Esophagus muscularis mucosa (tissue), 4 donors: ENCODE results near the gene DMXL1. TPM values are rescaled to one million over a fixed set of nuclear protein-coding genes. Genes with fewer than 3 reads are reported as not detected.
A peak's percentile ranks its signal among the peaks of the same experiment; 100 is the strongest.
"Not testable (repeated sequence)": the region's sequence is repeated elsewhere in the genome, so short reads cannot be mapped to it uniquely, and the experiment has no call there.

Experiments
- DNase-seq: peaks from one replicate; pipeline ENCODE4 v3.0.0-alpha.2; 2017; ENCODE audit errors: extremely low spot score
- H3K27ac ChIP-seq, 4 donors: fragments of 200-600 bp; sonication (generic); replicated peaks in 1 of 4; 1 replicate in 3 of 4; 2 replicates in 1 of 4; pipeline ENCODE4 v1.5.1; 2016 to 2019; ENCODE audit warnings: mild to moderate bottlenecking in 1 of 4
- H3K27me3 ChIP-seq, 4 donors: fragments of 200-600 bp; sonication (generic); one replicate each; pipeline versions ENCODE4 v1.5.1 to v1.6.0; 2016 to 2019
- H3K36me3 ChIP-seq, 4 donors: fragments of 200-600 bp; sonication (generic); one replicate each; pipeline ENCODE4 v1.5.1; 2016 to 2019
- H3K4me1 ChIP-seq, 4 donors: fragments of 200-600 bp; sonication (generic); one replicate each; pipeline ENCODE4 v1.5.1; 2016 to 2019
- H3K4me3 ChIP-seq, 4 donors: fragments of 200-600 bp; sonication (generic); 1 replicate in 2 of 4; 2 replicates in 2 of 4; pipeline ENCODE4 v1.5.1; 2016 to 2019; ENCODE audit warnings: mild to moderate bottlenecking in 4 of 4, moderate library complexity in 1 of 4
- H3K9me3 ChIP-seq, 4 donors: fragments of 200-600 bp; sonication (generic); 1 replicate in 3 of 4; 2 replicates in 1 of 4; pipeline ENCODE4 v1.5.1; 2016 to 2019
- EP300 ChIP-seq: sonication (generic); formaldehyde crosslinking; IDR thresholded peaks from one replicate; pipeline ENCODE4 v1.6.1; 2017; ENCODE audit warnings: antibody characterized with exemption
- POLR2A ChIP-seq: fragments of 450-650 bp; IDR thresholded peaks from one replicate; pipeline ENCODE4 v1.6.1; 2017; ENCODE audit warnings: antibody characterized with exemption, moderate library complexity, mild to moderate bottlenecking, low read depth
- POLR2AphosphoS5 ChIP-seq, 2 donors: sonication (generic); formaldehyde crosslinking; IDR thresholded peaks; one replicate each; pipeline ENCODE4 v1.6.1; 2017; ENCODE audit warnings: antibody characterized with exemption in 2 of 2
- WGBS: methylation state at CpG from one replicate; pipeline ENCODE4 v1.1.5; 2018; 5-methylcytosine and 5-hydroxymethylcytosine counted together
- intact Hi-C: fragments of 100-400 bp; cut with DNase I; formaldehyde crosslinking; loops from one replicate; pipeline ENCODE4 v1.15.1; 2023
- total RNA-seq, 4 donors: library from RNA; depleted of rRNA; stranded (reverse); fragments of >200 nt; gene quantifications; one replicate each; pipeline versions ENCODE4 v1.1.0 to v1.2.1, GENCODE V29; 2016
- TF ChIP-seq, protein P1 (sequence below), 3 experiments: fragments of 200-600 bp in 2 of 3; fragments of 450-650 bp in 1 of 3; sonication (generic) in 2 of 3; IDR thresholded peaks; one replicate each; pipeline ENCODE4 v1.5.1; 2017 to 2019; ENCODE audit warnings: antibody characterized with exemption in 3 of 3, mild to moderate bottlenecking in 2 of 3, moderate library complexity in 1 of 3

The DMXL1 gene
- total RNA-seq, 4 donors from 2014 or later, result 36.3 to 65.6 (median 39.9) TPM

DNA sequence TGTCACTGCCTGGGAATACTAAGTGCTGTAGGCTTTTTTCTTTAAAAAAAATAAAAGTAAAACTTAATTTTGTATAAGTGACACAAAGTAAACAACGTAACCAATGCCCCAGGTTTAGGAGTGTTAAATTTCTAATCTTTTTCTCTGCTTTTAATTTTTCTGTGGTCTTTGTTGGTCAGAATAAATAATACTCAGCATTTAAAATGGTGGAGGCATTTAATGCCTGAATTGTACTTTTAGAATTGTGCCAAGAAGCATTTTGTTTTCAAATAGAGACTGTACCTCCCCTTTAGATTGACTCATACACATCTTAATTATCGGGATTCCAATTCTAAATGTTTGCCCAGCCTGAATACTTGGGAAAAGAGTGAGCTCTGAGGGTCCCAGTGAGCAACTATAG, 1.6 kb downstream of the DMXL1 start:
- intact Hi-C loops, result loop anchor here (10.0 kb wide), 2 partner anchors 192 to 342 kb away; no protein-coding TSS in a partner anchor
- H3K9me3 ChIP-seq, result no peaks in the 10 kb centered on the region
- H3K36me3 ChIP-seq, result no peaks in the 10 kb centered on the region
- H3K4me1 ChIP-seq, result peaks cover 21 to 50% (median 44%) of the 10 kb centered on the region in 4 donors
- TF ChIP-seq POLR2AphosphoS5 (IDR thresholded peaks at IDR 0.05) (no peak), EP300 (no peak), POLR2A (no peak)
- TF ChIP-seq, protein P1, sequence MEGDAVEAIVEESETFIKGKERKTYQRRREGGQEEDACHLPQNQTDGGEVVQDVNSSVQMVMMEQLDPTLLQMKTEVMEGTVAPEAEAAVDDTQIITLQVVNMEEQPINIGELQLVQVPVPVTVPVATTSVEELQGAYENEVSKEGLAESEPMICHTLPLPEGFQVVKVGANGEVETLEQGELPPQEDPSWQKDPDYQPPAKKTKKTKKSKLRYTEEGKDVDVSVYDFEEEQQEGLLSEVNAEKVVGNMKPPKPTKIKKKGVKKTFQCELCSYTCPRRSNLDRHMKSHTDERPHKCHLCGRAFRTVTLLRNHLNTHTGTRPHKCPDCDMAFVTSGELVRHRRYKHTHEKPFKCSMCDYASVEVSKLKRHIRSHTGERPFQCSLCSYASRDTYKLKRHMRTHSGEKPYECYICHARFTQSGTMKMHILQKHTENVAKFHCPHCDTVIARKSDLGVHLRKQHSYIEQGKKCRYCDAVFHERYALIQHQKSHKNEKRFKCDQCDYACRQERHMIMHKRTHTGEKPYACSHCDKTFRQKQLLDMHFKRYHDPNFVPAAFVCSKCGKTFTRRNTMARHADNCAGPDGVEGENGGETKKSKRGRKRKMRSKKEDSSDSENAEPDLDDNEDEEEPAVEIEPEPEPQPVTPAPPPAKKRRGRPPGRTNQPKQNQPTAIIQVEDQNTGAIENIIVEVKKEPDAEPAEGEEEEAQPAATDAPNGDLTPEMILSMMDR (IDR thresholded peaks at IDR 0.05), result no peak
- WGBS, result 76% methylated on average over 2 of the region's 2 CpGs
- no peaks in the 10 kb centered on the region for H3K27me3 ChIP-seq
- no peak overlapping the region for H3K27ac ChIP-seq
- peak overlapping the region in 3 of 4 donors; percentile 13 to 97 (median 84) for H3K4me3 ChIP-seq
- DNase-seq, result no peak

DNA sequence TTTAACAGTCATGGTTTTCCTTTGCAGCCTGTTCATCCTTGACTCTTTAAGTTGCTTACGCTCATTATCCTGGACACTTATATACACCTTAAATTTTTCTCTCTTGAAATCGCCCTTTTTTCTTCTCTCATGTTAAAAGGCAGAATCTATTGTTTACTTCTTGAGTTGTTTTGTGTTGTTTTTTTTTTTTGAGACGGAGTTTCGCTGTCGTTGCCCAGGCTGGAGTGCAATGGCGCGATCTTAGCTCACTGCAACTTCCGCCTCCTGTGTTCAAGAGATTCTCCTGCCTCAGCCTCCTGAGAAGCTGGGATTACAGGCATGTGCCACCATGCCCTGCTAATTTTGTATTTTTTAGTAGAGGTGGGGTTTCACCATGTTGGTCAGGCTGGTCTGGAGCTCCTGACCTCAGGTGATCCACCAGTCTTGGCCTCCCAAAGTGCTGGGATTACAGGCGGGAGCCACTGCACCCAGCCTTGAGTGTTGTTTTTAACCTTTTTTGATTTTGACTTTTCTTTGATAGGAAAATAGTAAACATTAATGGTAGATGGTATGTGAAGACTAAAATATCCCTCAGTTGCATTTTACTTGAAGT, 3.0 kb downstream of the DMXL1 start:
- not testable (repeated sequence) for H3K27ac ChIP-seq, DNase-seq, H3K27me3 ChIP-seq, H3K4me3 ChIP-seq, H3K9me3 ChIP-seq, H3K36me3 ChIP-seq
- H3K4me1 ChIP-seq, result peaks cover 21 to 61% (median 53%) of the 10 kb centered on the region in 4 donors
- WGBS, result 94% methylated on average over 9 of the region's 9 CpGs
- intact Hi-C loops, result loop anchor here (10.0 kb wide), 2 partner anchors 191 to 341 kb away; no protein-coding TSS in a partner anchor

DNA sequence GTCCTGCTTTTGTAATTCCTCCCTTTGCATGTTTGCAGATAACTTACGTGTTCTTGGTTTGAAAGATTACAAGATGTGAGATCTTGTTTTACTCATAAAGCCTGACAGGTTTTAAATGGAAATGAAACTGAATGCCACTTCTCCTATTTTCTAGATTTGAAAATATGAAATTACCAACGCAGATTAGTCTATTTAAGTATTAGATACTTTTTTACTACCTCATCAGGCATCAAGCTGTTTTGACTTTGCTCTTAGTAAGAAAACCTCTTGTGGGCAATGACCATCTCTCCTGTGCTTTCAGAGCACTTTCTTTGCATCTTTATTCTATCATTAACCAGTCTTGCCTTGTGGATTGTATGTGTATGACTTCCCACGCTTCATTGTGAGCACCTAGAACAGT, 3.5 kb downstream of the DMXL1 start:
- Histone ChIP-seq H3K4me3 (no peak overlapping the region), H3K9me3 (no peaks in the 10 kb centered on the region), H3K27me3 (no peaks in the 10 kb centered on the region), H3K4me1 (peaks cover 27 to 67% (median 59%) of the 10 kb centered on the region in 4 donors), H3K27ac (no peak overlapping the region), H3K36me3 (no peaks in the 10 kb centered on the region)
- 81% methylated on average over 3 of the region's 3 CpGs for WGBS
- intact Hi-C loops, result loop anchor here (10.0 kb wide), 2 partner anchors 190 to 340 kb away; no protein-coding TSS in a partner anchor
- no peak for DNase-seq
- TF ChIP-seq, protein P1 (IDR thresholded peaks at IDR 0.05), result no peak
- TF ChIP-seq POLR2AphosphoS5 (IDR thresholded peaks at IDR 0.05) (no peak), EP300 (no peak), POLR2A (no peak)

DNA sequence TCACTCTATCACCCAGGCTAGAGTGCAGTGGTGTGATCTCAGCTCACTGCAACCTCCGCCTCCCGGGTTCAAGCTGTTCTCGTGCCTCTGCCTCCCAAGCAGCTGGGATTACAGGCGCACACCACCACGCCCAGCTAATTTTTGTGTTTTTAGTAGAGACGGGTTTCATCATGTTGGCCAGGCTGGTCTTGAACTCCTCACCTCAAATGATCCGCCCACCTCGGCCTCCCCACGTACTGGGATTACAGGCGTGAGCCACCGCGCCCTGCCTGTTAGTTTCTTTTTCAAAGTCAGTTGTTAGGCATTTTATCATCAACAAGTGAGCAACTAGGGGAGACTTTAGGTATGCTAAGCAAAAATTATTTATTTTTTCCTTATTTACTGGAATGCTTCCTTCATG, 4.4 kb downstream of the DMXL1 start:
- H3K9me3 ChIP-seq, DNase-seq, H3K4me3 ChIP-seq, H3K27me3 ChIP-seq, H3K36me3 ChIP-seq, H3K27ac ChIP-seq: not testable (repeated sequence)
- peaks cover 25 to 66% (median 59%) of the 10 kb centered on the region in 4 donors for H3K4me1 ChIP-seq
- intact Hi-C loops, result loop anchor here (10.0 kb wide), 2 partner anchors 190 to 340 kb away; no protein-coding TSS in a partner anchor
- 96% methylated on average over 12 of the region's 12 CpGs for WGBS

DNA sequence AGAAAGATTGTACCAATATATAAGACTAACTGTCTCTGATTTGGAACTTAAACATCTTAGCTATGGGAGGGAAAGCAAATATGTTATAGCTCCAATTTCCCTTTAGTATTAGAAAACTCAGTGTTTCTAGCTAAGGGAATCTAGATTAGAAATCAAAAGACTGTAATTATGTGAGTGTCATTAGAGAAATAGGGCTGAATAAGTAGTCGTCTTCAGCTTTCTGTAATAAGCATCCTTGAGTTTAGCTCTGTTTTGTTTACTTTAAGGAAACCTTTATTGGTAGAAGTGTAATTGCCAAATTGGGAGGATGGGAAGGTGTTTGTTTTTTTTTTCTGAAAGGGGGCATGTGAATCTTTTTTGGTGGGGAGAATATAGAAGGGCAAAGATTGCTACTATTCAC, 5.2 kb downstream of the DMXL1 start:
- Histone ChIP-seq H3K9me3 (no peaks in the 10 kb centered on the region), H3K4me1 (peaks cover 31 to 74% (median 67%) of the 10 kb centered on the region in 4 donors), H3K36me3 (no peaks in the 10 kb centered on the region), H3K4me3 (no peak overlapping the region), H3K27ac (no peak overlapping the region), H3K27me3 (no peaks in the 10 kb centered on the region)
- TF ChIP-seq POLR2AphosphoS5 (IDR thresholded peaks at IDR 0.05) (no peak), EP300 (no peak), POLR2A (no peak)
- TF ChIP-seq, protein P1 (IDR thresholded peaks at IDR 0.05), result no peak
- intact Hi-C loops, result loop anchor here (10.0 kb wide), 2 partner anchors 189 to 339 kb away; no protein-coding TSS in a partner anchor
- 84% methylated on average over 1 of the region's 1 CpG for WGBS
- no peak for DNase-seq

DNA sequence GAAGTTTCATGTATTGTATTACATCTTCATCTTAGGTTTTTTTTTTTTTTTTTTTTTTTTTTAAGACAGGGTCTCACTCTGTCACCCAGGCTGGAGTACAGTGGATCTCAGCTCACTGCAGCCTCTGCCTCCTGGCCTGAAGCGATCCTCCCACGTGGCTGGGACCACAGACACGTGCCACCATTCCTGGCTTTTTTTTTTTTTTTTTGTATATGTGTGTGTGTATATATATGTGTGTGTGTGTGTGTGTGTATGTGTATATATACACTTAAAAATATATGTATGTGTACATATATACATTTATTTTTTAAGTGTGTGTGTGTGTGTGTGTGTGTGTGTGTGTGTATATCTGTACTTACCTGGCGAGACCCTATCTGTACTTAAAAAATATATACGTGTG, 6.6 kb downstream of the DMXL1 start:
- Histone ChIP-seq H3K36me3 (no peaks in the 10 kb centered on the region), H3K4me1 (peaks cover 31 to 68% (median 60%) of the 10 kb centered on the region in 4 donors), H3K4me3 (no peak overlapping the region), H3K27ac (no peak overlapping the region), H3K27me3 (no peaks in the 10 kb centered on the region), H3K9me3 (no peaks in the 10 kb centered on the region)
- TF ChIP-seq POLR2A (no peak), EP300 (no peak), POLR2AphosphoS5 (IDR thresholded peaks at IDR 0.05) (no peak)
- TF ChIP-seq, protein P1 (IDR thresholded peaks at IDR 0.05), result no peak
- DNase-seq, result no peak
- intact Hi-C loops, result loop anchor here (10.0 kb wide), 2 partner anchors 187 to 337 kb away; no protein-coding TSS in a partner anchor
- 92% methylated on average over 5 of the region's 5 CpGs for WGBS
